HepG2 (cell line): ENCODE data around the gene P3H4. TPM values are rescaled to one million over a fixed set of nuclear protein-coding genes. Genes with fewer than 3 reads are reported as not detected.

Experiments
- CREBL2 ChIP-seq: sonication (generic); formaldehyde crosslinking; IDR thresholded peaks from 2 replicates; pipeline ENCODE4 v1.8.1; 2023; ENCODE audit warnings: missing genetic modification reagents, mild to moderate bottlenecking, borderline replicate concordance
- GRHL1 ChIP-seq: sonication (generic); formaldehyde crosslinking; conservative IDR thresholded peaks from 2 replicates; pipeline ENCODE4 v1.8.0; 2022; ENCODE audit warnings: missing genetic modification reagents
- HMGXB4 ChIP-seq, 2 experiments: sonication (generic) in 1 of 2; formaldehyde crosslinking in 1 of 2; IDR thresholded peaks; 2 replicates each; pipeline versions ENCODE4 v1.4.0 to v1.6.1; 2018 to 2020; ENCODE audit warnings: missing genetic modification reagents in 2 of 2, borderline replicate concordance in 1 of 2, low read depth in 1 of 2, mild to moderate bottlenecking in 1 of 2, missing biosample characterization in 1 of 2
- KAT2B ChIP-seq: fragments of 150-350 bp; IDR thresholded peaks from 2 replicates; pipeline ENCODE4 v1.6.1; 2014; ENCODE audit warnings: low read depth, low read length, borderline replicate concordance
- KDM5B ChIP-seq: sonication (generic); formaldehyde crosslinking; IDR thresholded peaks from 2 replicates; pipeline ENCODE4 v1.4.0; 2020; ENCODE audit warnings: missing genetic modification reagents, mild to moderate bottlenecking, borderline replicate concordance
- KLF6 ChIP-seq: IDR thresholded peaks from 2 replicates; pipeline ENCODE4 v1.8.0; 2016; ENCODE audit warnings: missing biosample characterization, missing genetic modification reagents
- NAIF1 ChIP-seq: sonication (generic); formaldehyde crosslinking; IDR thresholded peaks from 2 replicates; pipeline ENCODE4 v1.5.0; 2020; ENCODE audit warnings: mild to moderate bottlenecking, missing genetic modification reagents, borderline replicate concordance
- NFIC ChIP-seq: IDR thresholded peaks from 2 replicates; pipeline ENCODE4 v1.6.1; 2012; ENCODE audit warnings: mild to moderate bottlenecking, low read length, inconsistent platforms
- PAXIP1 ChIP-seq: sonication (generic); formaldehyde crosslinking; conservative IDR thresholded peaks from 2 replicates; pipeline ENCODE4 v1.4.0; 2020; ENCODE audit warnings: mild to moderate bottlenecking, missing genetic modification reagents, moderate library complexity
- PBX3 ChIP-seq: sonication (generic); formaldehyde crosslinking; IDR thresholded peaks from 2 replicates; pipeline ENCODE4 v1.8.1; 2023; ENCODE audit warnings: missing genetic modification reagents, inconsistent platforms, borderline replicate concordance
- PHB2 ChIP-seq: fragments of 450-650 bp; IDR thresholded peaks from 2 replicates; pipeline ENCODE4 v1.6.1; 2018; ENCODE audit not compliant: partially characterized antibody
- SP140L ChIP-seq: sonication (generic); formaldehyde crosslinking; IDR thresholded peaks from 2 replicates; pipeline ENCODE4 v1.4.0; 2020; ENCODE audit warnings: missing genetic modification reagents, borderline replicate concordance
- THAP11 ChIP-seq: IDR thresholded peaks from 2 replicates; pipeline ENCODE4 v1.6.1; 2016; ENCODE audit warnings: missing biosample characterization, missing genetic modification reagents
- THYN1 ChIP-seq: sonication (generic); formaldehyde crosslinking; IDR thresholded peaks from 2 replicates; pipeline ENCODE4 v1.8.1; 2023; ENCODE audit warnings: low read depth, mild to moderate bottlenecking, moderate library complexity, missing genetic modification reagents, borderline replicate concordance
- TOE1 ChIP-seq: sonication (generic); formaldehyde crosslinking; IDR thresholded peaks from 2 replicates; pipeline ENCODE4 v1.4.0; 2020; ENCODE audit warnings: mild to moderate bottlenecking, missing genetic modification reagents
- ZC3H13 ChIP-seq: sonication (generic); formaldehyde crosslinking; IDR thresholded peaks from 2 replicates; pipeline ENCODE4 v1.8.1; 2023; ENCODE audit warnings: mild to moderate bottlenecking, missing genetic modification reagents, moderate library complexity
- ZFP36L2 ChIP-seq: sonication (generic); formaldehyde crosslinking; IDR thresholded peaks from 2 replicates; pipeline ENCODE4 v1.4.0; 2020; ENCODE audit warnings: missing genetic modification reagents
- ZNF263 ChIP-seq: sonication (generic); formaldehyde crosslinking; IDR thresholded peaks from 2 replicates; pipeline ENCODE4 v1.4.0; 2020; ENCODE audit warnings: missing genetic modification reagents
- ZNF580 ChIP-seq: IDR thresholded peaks from 2 replicates; pipeline ENCODE4 v1.6.1; 2016; ENCODE audit warnings: low read depth, borderline replicate concordance
- ZNF605 ChIP-seq: sonication (generic); formaldehyde crosslinking; IDR thresholded peaks from 2 replicates; pipeline ENCODE4 v1.8.0; 2022; ENCODE audit warnings: mild to moderate bottlenecking, missing genetic modification reagents
- polyA plus RNA-seq, 8 experiments: library from polyadenylated mRNA; depleted of rRNA in 3 of 8; stranded (reverse) in 7 of 8; unstranded in 1 of 8; fragments of >200 nt; fragmentation: Illumina TruSeq in 4 of 8; extraction: Trizol in 4 of 8; gene quantifications; 2 replicates each; pipeline versions ENCODE4 v1.2.1 to v1.2.3, GENCODE V29; 2011 to 2016; ENCODE audit warnings: low read depth in 4 of 8, missing spikeins in 1 of 8, mixed read lengths in 1 of 8; ENCODE audit not compliant: insufficient read depth in 1 of 8
- total RNA-seq, 5 experiments: library from RNA; depleted of rRNA; stranded (reverse); fragments of >200 nt; fragmentation: Illumina TruSeq; extraction: Trizol; gene quantifications; 2 replicates each; pipeline ENCODE4 v1.2.3, GENCODE V29; 2016; ENCODE audit warnings: low read depth in 1 of 5

The P3H4 gene
- total and polyA plus RNA-seq, 2 of the 13 experiments (the other 11 are each of a cell fraction or from before 2014, with no cell fraction given), result 37.1 to 50.6 TPM

GRCh38 chr17:41812381-41813151, 817 bp upstream of the P3H4 start, which contains the start of gene FKBP10 (continued):
- TF ChIP-seq PAXIP1 (CRISPR knock-in tag), result peak; percentile 64
- TF ChIP-seq THYN1 (CRISPR knock-in tag), result no peak
- TF ChIP-seq ZFP36L2, result no peak
- TF ChIP-seq ZC3H13 (CRISPR knock-in tag), result no peak; the same call in 1 of the 2 replicates
- no peak for TF ChIP-seq TOE1 (CRISPR knock-in tag)
- no peak for TF ChIP-seq CREBL2 (CRISPR knock-in tag)
- no peak for TF ChIP-seq KAT2B
- peak; percentile 42; the same call in 1 of the 2 replicates for TF ChIP-seq THAP11 (CRISPR knock-in tag)
- 0 out of 2 replicates have a peak, but pooled peaks have one; percentile 74 for TF ChIP-seq KDM5B
- TF ChIP-seq PBX3 (CRISPR knock-in tag), result no peak
- no peak for TF ChIP-seq SP140L (CRISPR knock-in tag)
- TF ChIP-seq HMGXB4 (CRISPR knock-in tag; IDR thresholded peaks at IDR 0.05; ENCODE audit: borderline replicate concordance in 1 of 2, low read depth in 1 of 2), result no peak; a peak in 3 of 4 replicates
- no peak for TF ChIP-seq PHB2
- TF ChIP-seq GRHL1 (CRISPR knock-in tag), result no peak
- TF ChIP-seq ZNF580, result no peak
- peak; percentile 31; the same call in 1 of the 2 replicates for TF ChIP-seq ZNF263 (CRISPR knock-in tag)
- no peak; the same call in 1 of the 2 replicates for TF ChIP-seq ZNF605 (CRISPR knock-in tag)
- no peak for TF ChIP-seq KLF6 (CRISPR knock-in tag)
- TF ChIP-seq NFIC, result no peak
- TF ChIP-seq NAIF1 (CRISPR knock-in tag), result no peak
